Gastrocnemius medialis (tissue), 4 donors: ENCODE data around the gene ARHGAP15.

Experiments
- POLR2A ChIP-seq, 2 donors: fragments of 450-650 bp; IDR thresholded peaks; one replicate each; pipeline ENCODE4 v1.6.1; 2017; ENCODE audit warnings: antibody characterized with exemption in 2 of 2, mild to moderate bottlenecking in 2 of 2, moderate library complexity in 2 of 2
- TF ChIP-seq, protein P1 (sequence below), 5 experiments: fragments of 450-650 bp in 3 of 5; fragments of 200-600 bp in 2 of 5; sonication (generic) in 2 of 5; IDR thresholded peaks in 4 of 5; conservative IDR thresholded peaks in 1 of 5; 1 replicate in 4 of 5; 2 replicates in 1 of 5; pipeline ENCODE4 v1.5.1; 2016 to 2019; ENCODE audit warnings: antibody characterized with exemption in 5 of 5, mild to moderate bottlenecking in 3 of 5, moderate library complexity in 3 of 5

DNA sequence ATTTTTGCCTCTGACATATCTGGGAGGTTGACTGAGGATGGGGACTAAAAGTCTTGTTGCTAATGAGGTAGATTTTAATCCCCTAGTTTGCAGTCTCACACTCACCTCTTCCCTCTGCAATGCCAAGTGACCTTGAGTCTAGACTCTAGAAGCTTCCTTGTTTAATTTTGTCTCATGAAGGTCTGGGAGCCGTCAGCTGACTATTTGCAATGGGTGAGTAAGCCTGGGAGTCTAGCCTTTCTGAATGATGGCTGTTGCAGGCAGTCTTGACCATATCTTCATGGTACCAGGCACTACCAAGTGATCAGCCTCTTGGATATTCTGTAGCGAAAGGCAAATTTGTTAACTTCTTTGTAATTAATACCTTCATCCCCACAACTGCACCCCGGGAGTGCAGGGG is 61.2 kb downstream of the ARHGAP15 start:
- TF ChIP-seq, protein P1, sequence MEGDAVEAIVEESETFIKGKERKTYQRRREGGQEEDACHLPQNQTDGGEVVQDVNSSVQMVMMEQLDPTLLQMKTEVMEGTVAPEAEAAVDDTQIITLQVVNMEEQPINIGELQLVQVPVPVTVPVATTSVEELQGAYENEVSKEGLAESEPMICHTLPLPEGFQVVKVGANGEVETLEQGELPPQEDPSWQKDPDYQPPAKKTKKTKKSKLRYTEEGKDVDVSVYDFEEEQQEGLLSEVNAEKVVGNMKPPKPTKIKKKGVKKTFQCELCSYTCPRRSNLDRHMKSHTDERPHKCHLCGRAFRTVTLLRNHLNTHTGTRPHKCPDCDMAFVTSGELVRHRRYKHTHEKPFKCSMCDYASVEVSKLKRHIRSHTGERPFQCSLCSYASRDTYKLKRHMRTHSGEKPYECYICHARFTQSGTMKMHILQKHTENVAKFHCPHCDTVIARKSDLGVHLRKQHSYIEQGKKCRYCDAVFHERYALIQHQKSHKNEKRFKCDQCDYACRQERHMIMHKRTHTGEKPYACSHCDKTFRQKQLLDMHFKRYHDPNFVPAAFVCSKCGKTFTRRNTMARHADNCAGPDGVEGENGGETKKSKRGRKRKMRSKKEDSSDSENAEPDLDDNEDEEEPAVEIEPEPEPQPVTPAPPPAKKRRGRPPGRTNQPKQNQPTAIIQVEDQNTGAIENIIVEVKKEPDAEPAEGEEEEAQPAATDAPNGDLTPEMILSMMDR (IDR thresholded peaks at IDR 0.05 in 4 of 5, conservative IDR thresholded peaks at IDR 0.05 in 1 of 5): no peak
- TF ChIP-seq POLR2A (IDR thresholded peaks at IDR 0.05): no peak
